ENCODE measurements around the gene IQCH.

Gene IQCH

DNA sequence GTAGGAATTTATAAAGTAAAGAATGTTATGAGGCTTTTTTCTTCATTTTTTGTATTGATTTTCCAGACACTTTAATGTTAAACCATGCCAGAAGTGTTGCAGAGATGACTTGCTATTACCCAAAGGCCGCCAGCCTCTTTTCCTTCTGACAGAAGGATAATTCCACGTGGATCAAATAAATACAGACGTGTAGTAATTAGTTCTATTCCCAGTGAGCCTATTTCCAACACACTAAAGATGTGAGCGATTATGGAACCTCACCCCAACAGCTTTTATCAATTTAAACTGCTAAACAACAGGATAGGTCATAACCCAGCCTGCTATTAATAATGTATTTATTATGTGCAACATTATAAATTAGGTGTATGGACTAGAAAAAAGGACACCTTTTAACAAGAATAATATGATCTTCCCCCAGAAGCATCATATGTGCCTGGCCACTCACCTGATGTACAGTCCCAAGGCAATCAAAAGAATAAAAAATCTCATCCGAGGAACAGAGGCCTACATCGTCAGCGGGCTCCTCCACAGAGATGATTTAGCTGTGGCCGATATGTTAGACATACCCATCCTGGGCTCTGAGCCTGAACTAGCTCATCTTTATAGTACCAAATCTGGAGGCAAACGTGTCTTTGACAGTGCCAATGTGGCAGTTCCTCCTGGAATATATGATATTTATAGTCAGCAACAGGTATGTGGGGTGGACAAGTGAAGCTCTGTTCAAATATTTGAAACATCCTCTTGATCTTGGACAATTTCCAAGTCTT is 140.5 kb downstream of the IQCH start:
- no peak for DNase-seq (ENCODE audit: low spot score)

DNA sequence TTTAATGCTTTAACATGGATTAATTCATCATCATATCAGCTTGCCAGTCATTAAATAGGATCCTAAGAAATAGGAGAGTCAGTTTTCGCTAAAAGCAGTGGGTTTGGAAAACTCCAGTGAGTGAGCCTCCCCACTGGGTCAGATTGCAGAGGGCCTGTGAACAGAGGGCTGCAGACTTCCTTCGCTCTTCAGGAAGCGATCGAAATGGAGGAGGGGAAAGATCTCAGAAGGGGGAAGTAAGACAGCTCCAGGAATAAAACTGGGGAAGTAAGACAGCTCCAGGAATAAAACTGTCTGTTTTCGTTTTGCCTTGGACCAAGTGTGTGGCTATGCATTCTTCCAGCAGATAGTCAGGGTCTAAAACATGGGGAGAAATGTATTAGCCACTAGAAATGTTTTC is 141.5 kb downstream of the IQCH start:
- no peak for DNase-seq (ENCODE audit: low spot score)

DNA sequence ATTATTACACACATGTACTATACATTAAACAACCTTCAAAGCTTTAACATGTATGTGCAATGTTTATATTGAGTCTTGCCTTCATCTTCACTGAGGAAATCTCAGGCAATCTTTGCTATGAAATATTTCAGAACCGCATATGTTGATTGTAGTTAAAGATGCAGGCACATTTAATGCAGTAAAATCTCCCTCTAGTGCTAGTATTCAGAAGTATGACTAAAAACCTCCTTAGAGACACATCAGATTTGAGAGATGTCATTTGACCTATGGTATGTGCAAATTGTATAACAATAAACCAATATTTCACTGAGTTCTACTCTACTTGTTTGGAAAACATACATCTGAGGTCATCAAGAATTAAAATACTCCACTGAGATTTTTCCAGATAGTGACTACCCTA is 142.6 kb downstream of the IQCH start:
- DNase-seq (ENCODE audit: low spot score): no peak

DNA sequence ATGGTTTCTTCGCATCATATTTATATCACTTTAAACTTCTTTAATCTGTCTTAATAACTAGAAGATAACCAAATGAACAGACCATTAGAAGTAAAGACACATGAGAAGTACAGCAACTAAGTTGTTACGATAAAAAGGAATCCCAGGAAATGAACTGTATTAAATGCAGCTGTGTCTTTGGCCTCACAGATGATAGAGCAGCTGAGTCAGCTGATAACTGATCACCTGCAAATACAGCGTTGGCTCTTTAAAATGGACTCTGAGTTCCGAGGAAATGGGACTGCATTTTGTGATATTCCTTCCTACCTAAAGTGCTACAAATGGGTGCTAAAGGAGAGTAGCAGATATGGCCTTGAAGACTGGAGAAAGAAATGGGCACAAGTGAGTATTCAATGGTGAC is 145.3 kb downstream of the IQCH start:
- no peak for DNase-seq (ENCODE audit: low spot score)

DNA sequence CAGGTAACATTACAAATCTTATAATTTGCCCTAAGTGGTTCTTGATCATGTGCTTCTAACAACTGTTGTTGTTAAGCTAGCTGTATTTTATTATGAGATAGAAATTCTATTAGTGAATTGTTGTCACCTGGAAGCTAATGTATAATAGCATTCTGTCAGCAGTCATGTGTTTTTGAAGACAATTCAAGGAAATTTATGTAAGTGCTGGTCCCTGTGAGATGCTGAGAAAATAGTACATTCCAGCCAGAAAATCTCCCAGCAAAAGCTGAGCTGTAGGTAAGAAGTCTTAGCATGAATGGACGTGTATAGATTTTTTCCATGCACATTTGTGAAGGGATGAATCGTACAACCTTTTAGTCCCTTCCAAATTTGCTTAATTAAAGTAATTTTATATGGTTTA is 146.3 kb downstream of the IQCH start:
- DNase-seq (ENCODE audit: low spot score): no peak

DNA sequence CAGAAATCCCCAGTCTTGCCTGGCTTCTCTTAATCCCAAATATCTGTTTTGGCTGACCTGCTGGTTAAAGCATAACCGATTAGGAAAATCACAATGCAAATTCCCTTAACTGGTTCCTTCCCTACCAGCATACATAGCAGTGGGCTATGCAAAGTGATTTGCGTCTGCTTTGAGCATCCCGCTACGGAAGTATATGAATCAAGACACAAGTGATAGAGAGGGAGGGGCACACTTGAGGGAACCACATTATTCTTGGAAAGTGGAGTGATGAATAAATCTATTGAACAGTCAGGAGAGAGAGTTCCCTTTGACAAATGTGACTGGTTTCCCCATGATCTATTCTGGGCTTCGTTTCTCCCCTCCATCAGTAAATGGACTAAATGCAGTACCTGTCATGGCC is 146.8 kb downstream of the IQCH start:
- no peak for DNase-seq (ENCODE audit: low spot score)

DNA sequence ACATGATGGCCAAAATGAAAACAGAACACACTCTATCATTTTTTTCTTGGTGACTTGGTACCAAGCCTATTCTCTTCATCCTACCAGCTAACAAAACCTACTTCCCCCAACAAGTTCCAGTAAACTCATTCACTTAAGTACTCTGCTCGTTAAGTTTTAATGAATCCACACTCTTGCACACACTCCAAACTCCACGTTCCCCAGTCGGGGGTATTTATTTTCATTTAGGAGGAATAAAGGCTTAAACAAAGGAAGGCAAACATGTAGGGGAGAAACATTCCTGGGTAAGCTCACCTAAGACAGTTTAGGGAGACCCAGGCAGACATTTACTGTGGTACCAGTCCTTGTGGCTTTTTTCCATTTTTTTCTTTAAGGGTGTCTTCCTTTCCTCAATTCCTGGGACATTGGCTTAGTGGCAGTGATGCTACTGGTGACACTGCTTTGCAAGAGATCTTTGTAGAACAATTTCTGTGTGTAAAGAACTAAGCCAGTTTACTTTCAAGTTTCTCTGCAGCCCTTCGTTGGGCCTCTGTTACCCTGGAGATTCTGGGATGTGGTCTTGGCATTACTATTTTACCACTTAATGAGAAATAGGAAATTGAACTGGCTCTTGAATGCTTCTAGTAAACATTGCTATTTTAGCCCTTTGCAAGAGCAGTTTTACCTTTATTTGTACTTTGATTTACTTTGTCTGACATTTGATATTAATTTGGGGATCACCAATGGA is 149.0 kb downstream of the IQCH start:
- DNase-seq (ENCODE audit: low spot score): no peak

DNA sequence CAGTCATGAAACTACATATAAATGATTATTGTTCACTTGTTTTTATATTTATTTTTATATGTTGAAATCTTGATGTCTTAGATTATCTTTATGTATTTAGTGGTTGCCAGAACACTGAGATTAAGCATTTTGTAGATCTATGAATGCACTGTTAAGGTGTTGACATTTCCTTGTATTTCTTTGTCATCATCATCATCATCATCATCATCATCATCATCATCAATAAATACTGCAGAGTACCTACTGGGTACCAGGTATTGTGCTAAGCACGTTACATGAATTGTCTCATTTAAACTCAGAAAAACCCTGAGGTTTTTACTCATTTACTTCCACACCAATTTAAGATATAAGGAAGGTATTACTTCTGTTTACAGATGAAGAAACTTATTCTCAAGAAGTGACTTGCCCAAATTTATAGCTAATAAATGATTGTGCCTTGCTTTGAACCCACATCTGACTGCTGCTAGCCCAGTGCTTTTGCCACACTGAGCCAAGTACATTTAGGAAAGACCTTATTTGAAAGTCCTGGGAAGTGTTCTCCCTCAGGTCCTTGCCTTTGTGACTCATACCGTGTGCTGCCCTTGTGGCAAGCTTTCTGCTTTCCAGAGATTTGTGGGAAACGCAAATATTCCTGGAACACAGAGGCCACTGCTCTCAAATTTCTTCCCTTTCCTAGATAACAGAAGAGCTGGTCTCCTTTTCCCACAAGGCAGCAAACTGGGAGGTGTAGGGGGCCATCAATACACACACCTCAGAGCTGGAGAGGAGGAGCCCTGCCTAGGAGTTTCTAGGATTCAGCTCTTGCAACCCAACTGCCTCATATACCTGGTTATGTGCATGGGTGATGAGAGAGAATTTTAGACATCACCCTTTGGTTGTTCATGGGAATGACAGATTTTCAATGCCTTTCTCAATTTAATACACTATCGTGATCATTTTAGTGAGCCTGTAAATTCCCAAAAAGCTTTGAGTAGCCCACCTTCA is 150.9 kb downstream of the IQCH start:
- DNase-seq (ENCODE audit: low spot score): peak; percentile 37

DNA sequence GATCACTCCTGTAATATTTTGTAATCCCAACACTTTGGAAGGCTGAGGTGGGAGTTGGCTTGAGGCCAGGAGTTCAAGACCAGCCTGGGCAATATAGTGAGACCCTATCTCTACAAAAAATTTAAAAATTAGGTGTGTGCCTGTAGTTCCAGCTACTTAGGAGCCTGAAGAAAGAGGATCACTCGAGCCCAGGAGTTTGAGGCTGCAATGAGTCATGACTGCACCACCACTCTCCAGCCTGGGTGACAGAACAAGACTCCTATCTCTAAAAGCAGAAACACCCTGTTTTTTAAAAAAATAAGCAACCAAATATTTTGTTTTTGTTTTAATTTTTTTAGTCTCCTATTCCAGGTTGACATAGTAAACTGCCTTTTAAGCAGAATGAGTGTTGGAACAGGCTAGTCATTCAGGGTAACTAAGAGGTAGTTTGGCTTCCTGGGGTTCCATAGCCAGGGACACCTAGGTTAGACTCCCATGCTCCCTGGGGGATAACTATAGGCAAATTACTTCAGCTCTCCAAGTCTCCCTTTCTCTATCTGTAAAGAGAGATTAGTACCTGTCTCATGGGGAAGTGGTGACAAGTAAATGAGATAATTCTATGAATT is 151.8 kb downstream of the IQCH start:
- no peak for DNase-seq (ENCODE audit: low spot score)

DNA sequence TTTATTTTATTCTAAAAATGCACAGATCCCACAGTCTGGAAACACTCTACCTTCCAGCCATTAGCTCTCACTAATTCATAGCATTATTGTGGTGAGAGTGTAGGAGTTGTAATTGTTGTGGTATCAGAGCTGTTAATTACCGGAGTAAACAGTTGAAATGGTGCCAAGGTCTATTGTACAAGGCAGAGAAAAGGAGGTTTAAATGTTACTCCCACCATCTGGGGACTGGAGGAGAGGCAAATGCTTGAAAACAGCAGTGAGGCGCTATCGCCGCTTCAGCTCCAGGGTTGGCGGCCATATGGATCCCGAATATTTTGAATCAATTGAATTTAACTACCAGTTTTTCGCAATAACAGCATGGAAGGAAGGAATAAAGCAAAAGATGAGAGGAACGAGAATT is 153.2 kb downstream of the IQCH start:
- no peak for DNase-seq (ENCODE audit: low spot score)

DNA sequence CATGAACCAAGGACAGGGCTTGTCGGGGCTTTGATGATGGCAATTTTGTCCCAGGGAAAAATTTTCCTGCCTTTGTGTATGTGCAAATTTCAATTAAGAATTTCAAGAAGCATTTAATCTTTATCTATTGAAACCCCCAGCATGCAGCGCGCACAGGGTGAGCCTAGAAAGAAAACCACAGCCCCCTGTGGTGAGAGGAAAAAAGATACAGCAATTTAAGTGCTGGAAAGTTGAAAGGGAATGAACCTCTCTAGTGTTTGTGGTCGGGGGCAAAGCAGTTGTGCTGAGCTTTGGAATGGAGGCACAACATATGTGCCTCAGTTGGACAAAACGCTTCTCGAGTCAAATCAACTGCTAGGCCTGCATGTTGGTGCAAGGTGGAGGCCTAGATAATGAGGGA is 154.6 kb downstream of the IQCH start:
- DNase-seq (ENCODE audit: low spot score): no peak

DNA sequence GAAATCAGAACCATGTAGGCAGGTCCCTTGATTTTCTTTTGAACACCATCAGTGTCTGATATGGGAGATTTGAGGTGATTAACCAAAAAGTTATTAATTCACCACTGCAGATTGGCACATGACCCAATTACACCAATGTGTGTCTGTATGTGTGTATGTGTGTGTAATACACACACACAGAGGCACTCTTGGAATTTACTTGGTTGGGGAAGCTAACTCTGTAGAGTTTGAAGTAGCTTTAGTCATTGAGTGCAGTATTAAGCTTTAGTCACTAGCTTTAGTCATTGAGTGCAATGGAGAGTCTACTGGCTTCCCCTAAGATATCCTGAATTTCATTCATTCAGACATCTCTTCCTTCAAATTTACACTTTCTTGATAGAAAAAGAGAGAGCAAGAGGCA is 156.9 kb downstream of the IQCH start:
- DNase-seq (ENCODE audit: low spot score): no peak

DNA sequence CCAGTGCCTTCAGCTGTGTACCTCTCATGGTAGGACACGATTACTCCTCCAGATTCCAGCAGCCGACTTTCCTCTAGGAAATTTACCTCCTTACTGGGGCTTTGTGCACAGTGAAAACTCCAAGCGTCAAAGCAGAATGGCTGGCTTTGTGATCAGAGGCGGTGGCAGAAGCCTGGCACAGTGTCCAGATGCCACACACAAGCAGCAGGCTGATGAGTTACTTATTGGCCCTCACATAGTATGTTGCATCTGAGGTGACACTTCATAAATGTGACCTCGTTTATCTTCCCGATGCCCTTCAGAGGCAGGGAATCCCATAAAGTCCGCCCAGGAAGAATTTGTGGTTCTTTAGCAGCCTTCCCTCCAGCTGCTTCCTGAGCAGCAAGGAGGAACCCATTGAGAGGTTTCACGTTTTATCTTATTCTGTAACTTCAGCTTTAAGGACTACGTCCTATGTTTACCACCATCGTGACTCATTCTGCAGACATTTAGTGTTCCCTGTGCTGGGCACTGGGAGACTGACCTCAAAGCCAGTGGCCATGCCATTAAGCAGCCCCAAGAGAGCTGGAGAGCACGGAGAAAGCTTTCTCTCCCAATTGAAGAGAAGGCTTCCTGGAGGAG is 159.3 kb downstream of the IQCH start:
- DNase-seq (ENCODE audit: low spot score): peak; percentile 46

DNA sequence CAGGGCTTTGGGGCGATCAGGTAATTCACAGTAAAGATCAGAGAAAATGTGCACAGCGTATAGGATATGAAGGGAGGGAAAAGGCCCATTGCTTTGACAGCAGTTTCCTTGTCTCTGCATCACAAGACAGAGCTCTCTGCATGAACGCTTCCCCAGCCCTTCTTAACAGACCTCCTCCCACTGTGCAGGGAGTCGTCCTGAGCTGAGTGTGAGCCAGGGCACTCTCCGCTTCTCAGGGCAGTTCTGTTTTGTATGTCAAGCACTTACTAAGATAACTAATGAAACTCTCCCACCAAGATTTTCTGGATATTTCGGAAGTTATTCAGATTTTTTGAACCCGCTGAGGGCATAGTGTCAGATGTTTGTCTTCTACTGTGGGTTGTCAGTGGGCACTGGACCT is 160.6 kb downstream of the IQCH start:
- no peak for DNase-seq (ENCODE audit: low spot score)

DNA sequence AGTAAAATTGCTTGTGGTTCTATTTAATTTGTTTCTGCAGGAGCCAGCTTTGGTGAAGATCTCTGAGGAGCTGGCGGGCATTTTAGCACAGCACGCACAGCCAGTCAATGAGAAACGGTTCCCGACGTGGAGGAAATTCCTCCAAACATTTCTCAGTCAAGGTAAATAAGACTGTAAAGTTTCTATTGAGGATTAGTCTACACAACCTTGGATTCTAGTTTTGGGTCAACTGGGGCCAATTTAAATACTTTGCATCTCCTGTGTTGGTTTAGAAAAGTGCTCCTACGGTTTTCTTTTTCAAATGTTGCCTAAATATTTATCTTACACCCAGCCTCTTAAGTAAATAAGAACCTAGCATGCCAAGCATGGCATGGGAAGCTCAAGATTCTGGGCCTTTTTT is 162.3 kb downstream of the IQCH start:
- no peak for DNase-seq (ENCODE audit: low spot score)

DNA sequence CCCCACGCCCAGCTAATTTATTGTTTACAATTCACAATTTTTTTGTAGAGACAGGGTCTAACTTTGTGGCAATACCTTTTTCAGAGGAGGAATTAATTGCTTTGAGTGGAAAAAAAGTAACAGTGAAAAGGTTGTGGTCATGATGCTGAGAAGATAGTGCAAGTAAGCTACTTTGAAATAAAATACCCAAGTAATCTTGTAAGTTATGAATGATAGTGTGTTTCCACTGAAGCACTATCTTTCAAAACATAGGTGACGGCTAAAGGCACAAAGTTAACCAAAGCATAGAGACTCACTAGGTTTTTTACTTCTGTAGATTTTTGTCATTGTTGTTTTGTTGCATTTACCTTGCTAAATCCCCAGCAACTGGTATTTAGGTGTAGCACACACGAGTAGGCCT is 165.1 kb downstream of the IQCH start:
- DNase-seq (ENCODE audit: low spot score): no peak

DNA sequence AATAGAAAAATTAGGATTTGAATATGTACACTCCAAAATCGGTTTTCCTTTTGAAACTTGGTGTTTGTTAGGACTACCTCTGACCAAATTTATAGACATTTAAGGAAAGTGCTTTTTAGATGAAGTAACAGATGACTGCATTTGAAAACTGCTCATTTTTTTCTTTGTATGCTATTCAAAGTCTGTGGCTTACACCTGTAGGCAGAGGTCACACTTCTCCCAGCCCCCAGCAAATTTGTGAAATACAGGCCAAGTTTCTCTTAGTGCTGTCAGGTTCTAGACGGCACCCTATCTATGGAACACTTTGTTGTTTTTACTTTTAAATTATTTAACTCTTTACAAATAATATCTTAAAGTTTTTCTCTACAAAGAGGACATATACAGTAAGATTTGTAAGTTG is 165.6 kb downstream of the IQCH start:
- no peak for DNase-seq (ENCODE audit: low spot score)

DNA sequence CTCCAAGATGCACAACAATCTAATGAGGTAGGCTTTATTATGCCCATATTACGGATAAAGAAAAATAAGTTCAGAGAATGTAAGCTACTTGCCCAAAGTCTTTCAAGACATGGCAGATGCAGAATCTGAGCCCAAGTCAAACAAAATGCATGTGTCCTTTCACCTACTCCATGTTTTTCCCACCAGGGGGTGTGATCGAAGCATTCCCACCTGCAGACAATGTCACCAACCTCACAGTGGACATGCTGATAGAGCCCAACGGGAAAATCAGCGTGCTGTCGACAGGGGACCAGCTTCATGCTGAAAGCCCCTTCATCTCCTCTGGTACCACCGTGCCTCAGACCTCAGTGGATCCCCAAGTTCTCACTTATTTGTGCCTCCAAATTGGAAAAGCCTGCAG is 166.5 kb downstream of the IQCH start:
- DNase-seq (ENCODE audit: low spot score): no peak

DNA sequence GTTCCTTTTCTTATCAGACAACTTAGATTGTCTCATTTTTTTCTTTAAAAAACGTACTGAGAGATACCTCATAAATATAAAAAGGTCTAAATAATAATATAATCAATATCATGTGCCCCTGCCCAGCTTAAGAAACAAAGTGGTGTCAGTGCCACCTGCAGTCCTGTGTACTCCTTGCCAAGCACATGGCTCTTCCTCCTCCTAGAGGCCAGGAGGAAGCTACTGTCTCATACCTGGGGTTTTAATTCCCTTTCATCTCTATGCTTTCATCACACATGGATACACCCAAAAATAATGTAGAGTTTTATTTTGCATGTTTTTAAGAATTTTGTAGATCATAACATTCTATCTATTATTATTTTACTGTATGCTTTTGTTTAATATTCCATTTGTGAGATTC is 167.7 kb downstream of the IQCH start:
- no peak for DNase-seq (ENCODE audit: low spot score)

DNA sequence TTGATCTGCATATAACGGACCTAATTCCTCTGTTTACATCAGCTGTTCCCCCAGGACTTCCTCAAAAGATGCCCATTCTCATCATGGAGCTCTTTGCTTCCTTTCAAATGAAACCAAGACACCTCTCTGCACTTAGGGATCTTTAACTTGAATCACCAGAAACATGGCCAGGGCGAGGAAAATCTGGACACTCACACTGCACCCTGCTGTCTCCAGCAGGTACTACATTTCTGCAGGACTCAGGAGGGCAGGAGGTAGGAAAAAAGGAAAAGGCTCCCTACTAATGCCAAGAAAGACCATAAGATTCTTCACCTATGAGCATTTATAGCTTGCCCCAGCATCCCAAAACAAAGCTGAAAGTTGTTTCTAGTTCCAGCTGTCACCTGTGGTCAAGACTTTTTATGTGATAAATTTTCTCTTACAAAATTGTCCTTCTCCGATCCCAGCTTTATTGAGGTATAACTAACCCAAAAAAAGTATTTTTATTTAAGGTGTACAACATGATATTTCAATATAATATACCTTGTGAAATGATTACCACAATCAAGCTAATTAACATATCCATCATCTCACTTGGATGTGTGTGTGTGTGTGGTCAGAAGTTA is 179.0 kb downstream of the IQCH start:
- DNase-seq (ENCODE audit: low spot score): peak; percentile 85
